GM18907 (cell line): Measurements from ENCODE around the gene SCG2.

Source experiments
- ATAC-seq: cut with Tn5 transposase; IDR thresholded peaks from one replicate; pipeline ENCODE4 v1.9.1; 2021; ENCODE audit warnings: mild to moderate bottlenecking, moderate library complexity; ENCODE audit not compliant: unreplicated experiment

SCG2 gene

GRCh38 chr2:223601932-223602666 lies at the start of gene SCG2:
Gene SCG2 (minus strand): TSS chr2:223602361. CDS start chr2:223599282, 3,079 bp downstream.
- ATAC-seq, result peak; percentile 82

GRCh38 chr2:223649554-223650533 lies 47.7 kb upstream of the SCG2 start:
- ATAC-seq, result no peak

- ATAC-seq, result no peak
Observed at GRCh38 chr2:223648755-223649154, 46.6 kb upstream of the SCG2 start.

- ATAC-seq, result peak; percentile 94
Observed at GRCh38 chr2:223647258-223647952, 45.2 kb upstream of the SCG2 start.

- no peak for ATAC-seq
Observed at GRCh38 chr2:223644136-223644535, 42.0 kb upstream of the SCG2 start.

GRCh38 chr2:223643309-223643708 lies 41.1 kb upstream of the SCG2 start:
- ATAC-seq, result no peak

- no peak for ATAC-seq
Observed at GRCh38 chr2:223642506-223642905, 40.3 kb upstream of the SCG2 start.

GRCh38 chr2:223641082-223641481 lies 38.9 kb upstream of the SCG2 start:
- no peak for ATAC-seq

GRCh38 chr2:223635080-223635479 lies 32.9 kb upstream of the SCG2 start:
- ATAC-seq, result no peak

- no peak for ATAC-seq
Observed at GRCh38 chr2:223634238-223634637, 32.1 kb upstream of the SCG2 start.

GRCh38 chr2:223633656-223634055 lies 31.5 kb upstream of the SCG2 start:
- no peak for ATAC-seq

GRCh38 chr2:223632826-223633225 lies 30.7 kb upstream of the SCG2 start:
- no peak for ATAC-seq

- no peak for ATAC-seq
Observed at GRCh38 chr2:223626716-223627115, 24.6 kb upstream of the SCG2 start.

- no peak for ATAC-seq
Observed at GRCh38 chr2:223625652-223626051, 23.5 kb upstream of the SCG2 start.

GRCh38 chr2:223621901-223622300 lies 19.7 kb upstream of the SCG2 start:
- ATAC-seq, result no peak

- no peak for ATAC-seq
Observed at GRCh38 chr2:223619486-223620129, 17.4 kb upstream of the SCG2 start.

GRCh38 chr2:223618172-223619035 lies 16.2 kb upstream of the SCG2 start:
- ATAC-seq, result no peak

- ATAC-seq, result no peak
Observed at GRCh38 chr2:223614534-223614933, 12.4 kb upstream of the SCG2 start.

- no peak for ATAC-seq
Observed at GRCh38 chr2:223613017-223613950, 11.1 kb upstream of the SCG2 start.
